GM03348 (cell line): ENCODE data around the gene NEB.
"Not testable (repeated sequence)": the region's sequence is repeated elsewhere in the genome, so short reads cannot be mapped to it uniquely, and the experiment has no call there.

Experiments
- DNase-seq: peaks from one replicate; pipeline ENCODE4 v3.0.0; 2012; ENCODE audit warnings: low spot score

NEB gene

GRCh38 chr2:151651274-151651673 lies 83.0 kb downstream of the NEB start:
- no peak for DNase-seq

GRCh38 chr2:151650456-151650855 lies 83.8 kb downstream of the NEB start:
- no peak for DNase-seq

DNA sequence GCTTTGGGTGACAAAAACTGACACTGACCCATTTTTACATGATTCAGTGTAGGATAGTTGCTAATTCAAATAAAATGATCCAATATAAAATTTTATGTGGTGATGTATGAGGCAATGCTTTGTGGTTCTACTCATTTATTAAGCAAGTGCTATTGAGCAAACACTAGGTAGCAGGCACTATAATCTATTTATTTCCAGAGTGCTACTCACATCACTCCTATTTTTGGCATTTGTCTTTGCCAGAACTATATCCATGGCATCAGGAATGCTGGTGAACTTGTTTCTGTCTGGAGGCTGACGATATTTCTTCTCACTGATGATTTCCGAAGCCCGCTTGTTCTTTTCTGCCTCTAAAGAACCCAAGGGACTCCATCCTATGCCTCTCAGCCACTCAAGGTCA lies 84.3 kb downstream of the NEB start:
- no peak for DNase-seq

- no peak for DNase-seq
These were observed 84.9 kb downstream of the NEB start for GRCh38 chr2:151649400-151649799.

- DNase-seq = not testable (repeated sequence)
These were observed 87.8 kb downstream of the NEB start for GRCh38 chr2:151646512-151646911.

DNA sequence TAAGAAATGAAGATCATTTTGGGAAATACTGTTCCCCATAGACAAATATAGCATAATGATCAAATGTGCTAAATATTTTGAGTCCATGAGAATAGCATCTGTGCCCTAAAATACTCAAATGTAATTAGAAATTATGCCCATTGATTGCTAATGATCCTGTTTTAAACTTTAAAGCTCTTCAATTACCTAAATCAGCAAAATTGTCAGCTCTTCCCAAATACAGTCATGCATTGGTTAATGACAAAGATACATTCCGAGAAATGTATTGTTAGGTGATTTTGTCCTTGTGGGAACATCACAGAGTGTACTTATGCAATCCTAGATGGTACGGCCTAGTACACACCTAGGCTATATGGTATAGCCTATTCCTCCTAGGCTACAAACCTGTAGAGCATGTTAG lies 89.7 kb downstream of the NEB start:
- DNase-seq = no peak

DNA sequence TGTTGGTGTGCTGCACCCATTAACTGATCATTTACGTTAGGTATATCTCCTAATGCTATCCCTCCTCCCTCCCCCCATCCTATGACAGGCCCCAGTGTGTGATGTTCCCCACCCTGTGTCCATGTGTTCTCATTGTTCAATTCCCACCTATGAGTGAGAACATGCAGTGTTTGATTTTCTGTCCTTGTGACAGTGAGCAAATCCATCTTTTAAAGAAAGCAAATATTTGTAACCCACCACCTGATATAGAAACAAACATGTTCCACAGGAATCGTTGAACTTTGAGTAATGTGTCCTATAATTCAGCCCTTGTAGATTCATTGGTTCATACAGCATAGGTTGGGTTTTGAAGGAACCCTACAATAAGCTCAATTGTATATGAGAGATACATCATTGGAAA lies 92.4 kb downstream of the NEB start:
- not testable (repeated sequence) for DNase-seq

DNA sequence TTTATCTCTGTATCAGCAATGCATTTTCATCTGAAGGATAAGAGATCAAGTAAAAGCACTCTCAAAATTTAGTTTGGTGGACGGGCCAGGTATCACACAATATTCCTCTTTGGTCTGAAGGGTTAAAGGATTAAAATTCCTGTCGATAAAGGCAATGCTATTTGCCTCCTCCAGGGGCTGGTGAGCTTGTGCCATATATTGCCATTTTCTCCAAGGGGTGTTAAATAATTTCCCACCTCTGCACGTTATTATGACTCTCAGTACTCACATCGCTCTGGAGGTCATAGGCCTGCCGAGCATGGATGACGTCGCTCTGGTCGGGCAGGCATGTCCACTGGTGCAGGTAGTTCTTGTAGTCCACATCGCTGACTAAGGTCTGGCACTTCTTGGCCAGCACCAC lies 94.2 kb downstream of the NEB start:
- DNase-seq = no peak

- DNase-seq = no peak
These were observed 95.3 kb downstream of the NEB start for GRCh38 chr2:151638990-151639389.

DNA sequence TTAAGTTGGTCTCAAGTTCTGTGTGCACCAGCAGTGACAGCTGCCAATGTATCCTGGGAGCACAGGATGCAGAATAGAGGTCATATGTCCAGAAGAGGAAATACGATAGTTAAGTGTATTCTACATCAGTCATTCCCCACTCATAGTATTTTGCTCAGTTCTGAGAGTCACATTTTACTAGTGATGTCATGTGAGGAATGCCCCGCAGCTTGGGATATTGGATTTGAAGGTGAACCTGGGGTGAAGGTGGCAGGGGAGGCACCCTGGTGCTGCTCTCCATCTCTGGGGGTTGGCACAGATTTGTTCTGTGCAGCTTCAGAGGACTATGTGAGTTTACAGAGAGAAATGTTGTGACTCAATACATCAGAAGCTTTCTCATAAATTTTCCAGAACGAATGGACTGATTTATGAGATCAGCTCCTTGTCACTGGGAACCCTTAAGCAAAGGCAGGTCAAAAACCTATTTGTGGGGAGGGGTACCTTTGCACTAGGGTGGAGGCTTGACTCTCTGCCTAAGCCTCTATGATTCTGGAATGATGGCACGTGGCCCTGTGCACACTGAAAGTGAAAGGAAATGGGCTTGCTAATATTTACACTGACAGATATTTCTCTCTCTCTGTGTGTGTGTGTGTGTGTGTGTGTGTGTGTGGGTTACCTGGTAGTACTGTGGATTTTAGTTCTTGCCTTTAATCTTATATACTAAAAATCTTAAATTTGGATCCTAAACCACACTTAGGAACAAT lies 95.9 kb downstream of the NEB start:
- no peak for DNase-seq

- DNase-seq = no peak
These were observed 97.0 kb downstream of the NEB start for GRCh38 chr2:151637271-151637781.

DNA sequence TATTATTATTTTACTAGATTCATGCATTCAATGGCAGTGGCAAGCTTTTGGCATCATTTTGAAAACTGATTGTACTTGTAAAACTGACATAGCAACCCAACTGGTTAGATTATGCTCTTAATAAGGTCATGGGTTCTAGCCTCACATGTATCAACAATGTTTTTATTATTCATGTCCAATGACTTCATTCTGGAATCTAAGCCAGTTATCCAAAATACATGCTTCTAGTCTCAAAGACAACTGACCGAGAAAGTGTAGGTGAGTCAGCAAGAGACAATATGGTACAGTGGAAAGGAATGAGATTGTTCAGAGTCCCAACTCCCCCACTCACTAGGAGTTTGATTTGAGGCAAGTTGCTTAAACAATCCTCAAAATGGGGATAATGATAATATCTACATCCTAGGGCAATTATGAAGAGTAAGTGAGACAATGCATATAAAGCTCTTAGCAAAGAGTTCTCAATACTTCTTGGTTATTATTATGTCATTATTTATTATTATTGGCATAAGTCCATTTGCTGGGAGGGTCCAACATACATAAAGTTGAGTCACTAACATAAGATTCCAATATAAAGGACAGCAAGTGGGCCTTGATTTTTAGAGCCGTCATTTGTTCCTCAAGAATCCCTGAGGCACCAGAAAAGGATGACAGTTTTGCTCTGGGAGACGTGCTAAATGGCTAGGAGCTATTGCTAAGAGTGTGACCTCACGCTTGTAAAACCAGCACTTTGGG lies 99.4 kb downstream of the NEB start:
- no peak for DNase-seq

DNA sequence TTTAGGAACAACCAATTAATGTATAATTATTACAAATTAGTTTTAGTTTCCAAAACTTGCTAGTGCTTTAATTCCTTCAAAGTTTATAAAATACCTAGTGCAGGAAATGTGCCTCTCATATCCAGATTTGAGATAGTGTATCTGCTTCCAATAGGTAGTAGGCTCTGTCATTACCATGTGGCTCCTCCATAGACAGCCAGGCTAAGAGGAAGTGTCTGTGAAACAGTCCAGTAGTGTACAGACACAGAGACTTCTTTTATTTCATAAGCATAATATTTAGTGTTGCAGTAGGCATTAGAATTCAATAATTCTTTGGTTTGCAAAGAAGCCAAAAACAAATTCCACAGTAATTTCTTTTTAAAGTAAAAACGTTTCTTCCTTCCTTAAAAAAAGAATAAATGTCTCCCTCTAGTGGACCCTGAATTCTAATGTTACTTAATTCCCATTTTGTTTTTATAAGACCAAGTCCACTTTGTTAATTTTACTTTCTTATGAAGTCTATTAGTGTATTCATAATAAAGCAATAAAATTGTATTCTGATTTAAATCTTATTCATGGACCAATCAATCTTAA lies 101.2 kb downstream of the NEB start:
- peak; percentile 36 for DNase-seq

DNA sequence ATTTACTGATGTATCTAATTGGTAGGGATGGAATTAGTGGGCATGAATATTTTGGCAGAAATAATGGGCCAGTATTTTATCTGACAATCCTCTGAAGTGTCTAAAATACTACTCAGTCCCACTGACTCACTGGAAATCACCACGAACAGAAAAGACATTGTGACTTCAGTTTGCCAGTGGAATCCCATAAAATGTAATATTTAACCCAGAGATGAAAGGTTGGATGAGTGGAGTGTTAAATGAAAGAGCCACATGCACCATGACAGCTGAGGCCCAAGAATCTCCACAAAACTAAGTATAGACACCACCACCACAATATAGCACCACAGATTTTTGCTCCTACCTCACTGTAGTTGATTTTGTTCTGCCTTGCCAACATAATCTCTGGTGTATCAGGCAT lies 103.9 kb downstream of the NEB start:
- DNase-seq = no peak

DNA sequence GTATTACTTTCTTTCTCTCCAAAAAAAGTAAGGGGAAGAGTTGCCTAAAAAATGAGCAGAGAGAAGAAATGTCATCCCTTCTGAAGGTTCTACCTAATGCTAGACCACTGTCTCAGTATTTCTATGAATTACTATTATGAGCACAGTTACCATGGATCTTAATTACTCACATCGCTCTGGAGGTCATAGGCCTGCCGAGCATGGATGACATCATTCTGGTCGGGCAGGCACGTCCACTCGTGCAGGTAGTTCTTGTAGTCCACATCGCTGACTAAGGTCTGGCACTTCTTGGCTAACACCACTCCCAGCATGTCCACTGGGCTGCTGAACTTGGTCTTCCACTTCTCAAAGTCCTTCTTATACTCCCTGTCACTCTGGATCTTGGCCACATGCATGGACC lies 106.9 kb downstream of the NEB start:
- no peak for DNase-seq

DNA sequence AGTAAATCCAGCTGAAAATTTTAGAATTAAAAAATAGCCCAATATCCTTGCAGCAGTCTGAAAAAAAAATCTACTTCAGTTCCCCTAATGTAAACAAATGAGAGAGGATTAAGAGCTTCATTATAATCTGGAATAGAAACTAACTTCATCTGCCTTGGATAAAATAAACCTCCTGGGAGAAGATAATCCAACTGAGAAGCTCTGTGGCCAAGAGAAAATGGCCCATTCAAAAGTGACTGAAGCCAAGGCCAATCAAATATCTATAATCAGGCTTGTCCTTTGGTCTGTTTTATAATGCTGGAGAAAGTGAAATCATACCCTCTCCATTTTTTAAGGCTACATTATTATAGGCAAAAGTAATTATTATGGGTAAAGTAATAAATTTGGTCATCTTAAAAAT lies 110.0 kb downstream of the NEB start:
- no peak for DNase-seq

DNA sequence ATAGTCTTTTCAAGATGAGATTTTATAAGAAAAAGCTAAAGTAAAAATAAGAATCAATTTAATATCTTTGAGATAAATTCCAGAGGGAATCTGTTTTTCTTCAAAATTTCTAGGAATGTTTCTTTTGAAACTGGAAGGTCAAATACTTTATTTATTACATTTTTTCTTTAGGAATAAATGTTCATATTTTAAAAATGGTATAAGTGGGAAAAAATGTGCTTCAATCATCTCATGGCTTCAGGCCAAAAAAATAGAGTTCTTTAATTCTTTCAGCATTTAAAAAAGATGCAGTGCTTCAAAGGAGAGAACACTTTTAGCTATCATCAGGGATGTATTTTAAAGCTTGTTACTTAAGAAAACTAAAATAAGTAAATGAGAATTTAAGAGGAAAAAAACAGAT lies 110.6 kb downstream of the NEB start:
- DNase-seq = no peak

GRCh38 chr2:151620761-151621160 lies 113.5 kb downstream of the NEB start:
- no peak for DNase-seq

- DNase-seq = no peak
These were observed 114.8 kb downstream of the NEB start for GRCh38 chr2:151619337-151619989.

- DNase-seq = no peak
These were observed 117.4 kb downstream of the NEB start for GRCh38 chr2:151616760-151617339.

DNA sequence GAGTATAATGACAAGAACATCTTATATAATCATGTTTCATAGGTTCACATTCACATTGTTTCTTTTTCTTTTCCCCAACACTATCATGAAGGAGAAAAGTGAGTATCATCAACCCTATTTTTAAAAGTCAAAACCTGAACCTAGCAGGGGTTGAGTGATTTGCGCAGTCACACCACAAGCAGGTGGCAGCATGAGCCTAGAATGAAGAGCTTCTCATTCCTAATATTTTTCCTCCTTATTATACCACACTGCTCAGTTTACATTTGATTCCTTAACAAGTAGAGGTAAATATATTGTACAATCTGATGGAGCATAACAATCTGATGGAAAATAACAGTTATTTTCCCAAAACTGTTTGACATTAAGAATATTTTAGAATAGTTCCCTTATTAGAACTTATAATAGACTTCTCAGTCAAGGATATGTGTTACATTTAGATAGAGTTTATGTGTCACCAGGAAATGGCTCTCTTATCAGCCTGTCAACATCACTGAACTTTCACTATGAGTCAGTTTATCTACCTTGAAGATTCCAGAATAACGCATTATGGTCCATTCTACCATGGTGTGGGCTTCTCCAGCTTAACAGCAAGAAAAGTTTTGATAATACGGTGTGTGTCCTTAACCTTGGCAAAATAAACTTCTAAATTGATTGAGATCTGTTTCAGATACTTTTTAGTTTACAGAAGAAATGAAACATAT lies 119.5 kb downstream of the NEB start:
- DNase-seq = no peak

DNA sequence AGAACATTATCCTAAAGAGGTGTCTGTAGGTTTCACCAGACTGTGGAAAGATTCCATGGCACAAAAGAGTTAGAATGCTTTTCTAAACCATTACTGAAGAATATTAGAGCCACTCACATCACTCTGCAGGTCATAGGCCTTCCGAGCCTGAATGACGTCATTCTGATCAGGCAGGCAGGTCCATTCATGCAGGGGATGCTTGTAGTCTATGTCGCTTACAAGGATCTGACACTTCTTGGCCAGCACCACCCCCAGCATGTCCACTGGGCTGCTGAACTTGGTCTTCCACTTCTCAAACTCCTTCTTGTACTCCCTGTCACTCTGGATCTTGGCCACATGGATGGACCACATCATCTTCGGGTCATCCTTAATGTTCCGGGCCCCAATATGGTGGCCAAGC lies 120.1 kb downstream of the NEB start:
- DNase-seq = no peak
